Body of pancreas (tissue), 4 donors: ENCODE data around the gene DIPK2B. TPM values are rescaled to one million over a fixed set of nuclear protein-coding genes. Genes with fewer than 3 reads are reported as not detected.

Source experiments
- ATAC-seq: fragments of 150-250 bp; one replicate; pipeline ENCODE4 v1.9.1; 2016
- DNase-seq, 4 donors: peaks; one replicate each; pipeline ENCODE4 v3.0.0-alpha.2; 2019
- H3K27ac ChIP-seq, 4 donors: fragments of 200-600 bp; sonication (generic); 1 replicate in 3 of 4; 2 replicates in 1 of 4; pipeline versions ENCODE4 v1.5.1 to v1.6.1; 2016 to 2019; ENCODE audit warnings: mild to moderate bottlenecking in 1 of 4, mixed read lengths in 1 of 4, moderate library complexity in 1 of 4
- H3K27me3 ChIP-seq, 2 donors: fragments of 200-600 bp; sonication (generic); one replicate each; pipeline ENCODE4 v1.6.0; 2016; ENCODE audit warnings: mild to moderate bottlenecking in 1 of 2
- H3K36me3 ChIP-seq, 2 donors: fragments of 200-600 bp; sonication (generic); replicated peaks in 1 of 2; 2 replicates each; pipeline ENCODE4 v1.5.1; 2016; ENCODE audit warnings: low read depth in 2 of 2; ENCODE audit not compliant: insufficient read depth in 1 of 2
- H3K4me1 ChIP-seq: fragments of 200-600 bp; sonication (generic); one replicate; pipeline ENCODE4 v1.6.0; 2016
- H3K4me3 ChIP-seq, 2 donors: fragments of 200-600 bp; sonication (generic); 1 replicate in 1 of 2; 2 replicates in 1 of 2; pipeline ENCODE4 v1.5.1; 2016 to 2019
- H3K9me3 ChIP-seq, 3 donors: fragments of 200-600 bp; sonication (generic); 1 replicate in 2 of 3; 2 replicates in 1 of 3; pipeline ENCODE4 v1.5.1; 2016
- CTCF ChIP-seq, 7 experiments: fragments of 450-650 bp in 4 of 7; fragments of 200-600 bp in 3 of 7; sonication (generic) in 3 of 7; IDR thresholded peaks; one replicate each; pipeline ENCODE4 v1.5.1; 2016 to 2019; ENCODE audit warnings: antibody characterized with exemption in 7 of 7
- POLR2A ChIP-seq, 3 donors: fragments of 450-650 bp; IDR thresholded peaks; one replicate each; pipeline ENCODE4 v1.6.1; 2016; ENCODE audit warnings: antibody characterized with exemption in 3 of 3, mild to moderate bottlenecking in 2 of 3
- WGBS, 2 donors: methylation state at CpG; one replicate each; pipeline ENCODE4 v1.1.5; 2017; 5-methylcytosine and 5-hydroxymethylcytosine counted together
- intact Hi-C: fragments of 100-400 bp; cut with DNase I; formaldehyde crosslinking; loops from one replicate; pipeline ENCODE4 v1.15.1; 2023
- total RNA-seq, 2 donors: library from RNA; depleted of rRNA; stranded (reverse); fragments of >200 nt; gene quantifications; one replicate each; pipeline ENCODE4 v1.1.0, GENCODE V29; 2016

Gene DIPK2B
- total RNA-seq: 1 to 10 TPM; 4.0 to 6.7 TPM

- peak in 1 of 4 donors; percentile 1 for DNase-seq
- peak; percentile 30 for ATAC-seq
- no peak for TF ChIP-seq CTCF (IDR thresholded peaks at IDR 0.05)
- no peak for TF ChIP-seq POLR2A (IDR thresholded peaks at IDR 0.05)
- H3K36me3 ChIP-seq: no peaks in the 10 kb centered on the region
- no peaks in the 10 kb centered on the region for H3K4me1 ChIP-seq
- WGBS, 2 donors: 57 to 66% methylated on average over 3 to 7 of the region's 9 CpGs
- no peak within 1 kb of the TSS for H3K4me3 ChIP-seq
- no peaks in the 10 kb centered on the region for H3K27me3 ChIP-seq
- intact Hi-C loops: no loop called here
- H3K9me3 ChIP-seq: no peaks in the 10 kb centered on the region
- peak within 1 kb of the TSS in 1 of 4 donors; percentile 39 for H3K27ac ChIP-seq
Measured at GRCh38 chrX:45200741-45201234, at the start of gene DIPK2B. Gene DIPK2B (minus strand): TSS chrX:45200876. CDS start chrX:45200826, 50 bp downstream.

GRCh38 chrX:45240301-45240700, 39.6 kb upstream of the DIPK2B start:
- ATAC-seq (no peak), DNase-seq (no peak)
- TF ChIP-seq CTCF (IDR thresholded peaks at IDR 0.05): no peak
- H3K36me3 ChIP-seq: no peaks in the 10 kb centered on the region
- H3K4me1 ChIP-seq: no peaks in the 10 kb centered on the region
- H3K4me3 ChIP-seq: no peak overlapping the region
- H3K27me3 ChIP-seq: no peaks in the 10 kb centered on the region
- 71 to 81% methylated on average over 4 of the region's 4 CpGs for WGBS, 2 donors
- intact Hi-C loops: no loop called here
- no peaks in the 10 kb centered on the region for H3K9me3 ChIP-seq
- no peak overlapping the region for H3K27ac ChIP-seq

GRCh38 chrX:45238489-45238888, 37.8 kb upstream of the DIPK2B start:
- no peaks in the 10 kb centered on the region for H3K4me1 ChIP-seq
- no peaks in the 10 kb centered on the region for H3K27me3 ChIP-seq
- no peak overlapping the region for H3K27ac ChIP-seq
- TF ChIP-seq POLR2A (IDR thresholded peaks at IDR 0.05) (no peak), CTCF (IDR thresholded peaks at IDR 0.05) (no peak)
- no peak for DNase-seq
- no peak for ATAC-seq
- no peak overlapping the region for H3K4me3 ChIP-seq
- intact Hi-C loops: no loop called here
- H3K36me3 ChIP-seq: no peaks in the 10 kb centered on the region
- 33 to 67% methylated on average over 1 of the region's 1 CpG for WGBS, 2 donors
- H3K9me3 ChIP-seq: no peaks in the 10 kb centered on the region

GRCh38 chrX:45233531-45233930, 32.9 kb upstream of the DIPK2B start:
- TF ChIP-seq POLR2A (IDR thresholded peaks at IDR 0.05): no peak
- no peak for TF ChIP-seq CTCF (IDR thresholded peaks at IDR 0.05)
- intact Hi-C loops: no loop called here
- 31 to 52% methylated on average over 2 of the region's 2 CpGs for WGBS, 2 donors

GRCh38 chrX:45232139-45232538, 31.5 kb upstream of the DIPK2B start:
- Histone ChIP-seq H3K36me3 (no peaks in the 10 kb centered on the region), H3K27ac (no peak overlapping the region), H3K4me3 (no peak overlapping the region), H3K4me1 (no peaks in the 10 kb centered on the region), H3K9me3 (no peaks in the 10 kb centered on the region), H3K27me3 (no peaks in the 10 kb centered on the region)
- ATAC-seq (no peak), DNase-seq (no peak)
- WGBS, 2 donors: 71 to 77% methylated on average over 3 of the region's 3 CpGs
- TF ChIP-seq POLR2A (IDR thresholded peaks at IDR 0.05) (no peak), CTCF (IDR thresholded peaks at IDR 0.05) (no peak)
- intact Hi-C loops: no loop called here

More at GRCh38 chrX:45233531-45233930, 32.9 kb upstream of the DIPK2B start:
- Histone ChIP-seq H3K27ac (no peak overlapping the region), H3K9me3 (no peaks in the 10 kb centered on the region), H3K36me3 (no peaks in the 10 kb centered on the region), H3K4me1 (no peaks in the 10 kb centered on the region), H3K4me3 (no peak overlapping the region), H3K27me3 (no peaks in the 10 kb centered on the region)
- DNase-seq: no peak
- no peak for ATAC-seq
